Sigmoid colon (tissue), 4 donors: Measurements from ENCODE around the gene LYPLA2.

ENCODE experiments used
- CTCF ChIP-seq, 4 experiments: fragments of 450-650 bp in 3 of 4; fragments of 200-600 bp in 1 of 4; IDR thresholded peaks; one replicate each; pipeline ENCODE4 v1.5.1; 2016 to 2019; ENCODE audit warnings: antibody characterized with exemption in 4 of 4, mild to moderate bottlenecking in 3 of 4, moderate library complexity in 2 of 4
- EP300 ChIP-seq, 4 donors: sonication (generic); formaldehyde crosslinking; IDR thresholded peaks; one replicate each; pipeline ENCODE4 v1.6.1; 2017; ENCODE audit warnings: antibody characterized with exemption in 4 of 4
- POLR2A ChIP-seq, 2 donors: fragments of 450-650 bp; IDR thresholded peaks; one replicate each; pipeline ENCODE4 v1.6.1; 2016; ENCODE audit warnings: antibody characterized with exemption in 2 of 2, mild to moderate bottlenecking in 2 of 2, moderate library complexity in 2 of 2
- POLR2AphosphoS5 ChIP-seq, 4 donors: sonication (generic); formaldehyde crosslinking; IDR thresholded peaks; one replicate each; pipeline ENCODE4 v1.6.1; 2017; ENCODE audit warnings: antibody characterized with exemption in 4 of 4

DNA sequence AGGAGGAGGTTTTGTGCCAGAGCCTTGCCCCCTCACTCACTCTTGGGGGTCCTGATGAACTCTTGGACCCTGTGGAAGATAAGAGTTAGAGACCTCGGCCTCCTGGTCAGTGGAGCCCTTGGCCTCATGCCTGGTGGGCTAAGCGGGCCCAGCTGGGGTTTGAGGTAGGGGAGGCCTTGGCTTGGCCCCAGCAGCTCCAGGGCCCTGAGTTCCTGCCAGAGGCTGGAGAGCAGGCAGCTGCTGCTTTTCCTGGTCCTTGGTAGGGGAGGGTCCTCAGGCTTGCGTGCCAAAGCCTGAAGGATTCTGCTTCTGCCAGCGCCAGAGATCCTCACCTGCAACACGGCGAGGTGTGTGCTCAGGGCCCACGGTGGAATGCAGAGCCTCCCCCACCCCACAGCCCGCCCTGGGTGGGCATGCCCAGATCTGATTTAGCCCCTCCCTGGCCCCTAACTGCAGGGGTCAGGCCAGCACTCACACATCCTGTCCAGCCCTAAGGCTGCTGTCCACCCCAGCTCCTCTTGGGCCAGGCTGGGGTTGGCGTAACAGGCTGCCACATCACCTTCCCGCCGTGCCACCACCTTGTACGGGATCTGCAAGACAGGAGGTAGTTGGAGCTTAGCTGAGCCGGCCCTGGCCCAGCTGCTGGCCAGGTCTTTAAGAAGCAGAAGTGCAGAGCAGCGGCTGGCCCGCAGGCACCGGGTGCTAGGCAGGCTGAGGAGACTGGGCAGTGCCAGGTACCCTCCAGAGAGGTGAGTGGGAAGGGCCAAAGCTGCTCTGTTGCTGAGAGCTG lies 4.9 kb downstream of the LYPLA2 start:
- no peak for TF ChIP-seq CTCF (IDR thresholded peaks at IDR 0.05)
- TF ChIP-seq POLR2A (IDR thresholded peaks at IDR 0.05) = no peak
- no peak for TF ChIP-seq POLR2AphosphoS5 (IDR thresholded peaks at IDR 0.05)
- TF ChIP-seq EP300 (IDR thresholded peaks at IDR 0.05) = no peak
